GM18907 (cell line): ENCODE data around the gene CUL3.
"Not testable (repeated sequence)": the region's sequence is repeated elsewhere in the genome, so short reads cannot be mapped to it uniquely, and the experiment has no call there.

Source experiments
- ATAC-seq: cut with Tn5 transposase; IDR thresholded peaks from one replicate; pipeline ENCODE4 v1.9.1; 2021; ENCODE audit warnings: mild to moderate bottlenecking, moderate library complexity; ENCODE audit not compliant: unreplicated experiment

Gene CUL3

GRCh38 chr2:224585211-224586088, at the start of gene CUL3:
TSS of gene CUL3 (minus strand) at chr2:224585363. CDS start at chr2:224585009, 354 bp downstream.
- ATAC-seq: peak; percentile 85

- ATAC-seq: no peak
Observed at GRCh38 chr2:224630659-224631550, 45.7 kb upstream of the CUL3 start.

GRCh38 chr2:224628416-224628815, 43.3 kb upstream of the CUL3 start:
- ATAC-seq: no peak

- no peak for ATAC-seq
Observed at GRCh38 chr2:224626735-224627134, 41.6 kb upstream of the CUL3 start.

- no peak for ATAC-seq
Observed at GRCh38 chr2:224613543-224614286, 28.6 kb upstream of the CUL3 start.

GRCh38 chr2:224612578-224612977, 27.4 kb upstream of the CUL3 start:
- ATAC-seq: no peak

GRCh38 chr2:224611938-224612337, 26.8 kb upstream of the CUL3 start:
- ATAC-seq: no peak

GRCh38 chr2:224608104-224608503, 22.9 kb upstream of the CUL3 start:
- no peak for ATAC-seq

- not testable (repeated sequence) for ATAC-seq
Observed at GRCh38 chr2:224603746-224604500, 18.8 kb upstream of the CUL3 start.

- not testable (repeated sequence) for ATAC-seq
Observed at GRCh38 chr2:224602778-224603375, 17.7 kb upstream of the CUL3 start.

- ATAC-seq: no peak
Observed at GRCh38 chr2:224601923-224602322, 16.8 kb upstream of the CUL3 start.

- no peak for ATAC-seq
Observed at GRCh38 chr2:224598678-224599077, 13.5 kb upstream of the CUL3 start.

- ATAC-seq: no peak
Observed at GRCh38 chr2:224596289-224596688, 11.1 kb upstream of the CUL3 start.

- no peak for ATAC-seq
Observed at GRCh38 chr2:224595518-224595917, 10.4 kb upstream of the CUL3 start.

GRCh38 chr2:224594840-224595239, 9.7 kb upstream of the CUL3 start:
- no peak for ATAC-seq

- no peak for ATAC-seq
Observed at GRCh38 chr2:224591220-224591619, 6.1 kb upstream of the CUL3 start.

- no peak for ATAC-seq
Observed at GRCh38 chr2:224586127-224586695, 1.0 kb upstream of the CUL3 start.

GRCh38 chr2:224584785-224585210, 365 bp downstream of the CUL3 start:
- ATAC-seq: peak; percentile 46

- peak; percentile 0 for ATAC-seq
Observed at GRCh38 chr2:224584111-224584784, 915 bp downstream of the CUL3 start.
